NCI-H69 (cell line): ENCODE measurements around the gene TIE1.

Experiments used
- DNase-seq: peaks from one replicate; lab custom pipeline; 2025; lab: John Stamatoyannopoulos, UW

The TIE1 gene

GRCh38 chr1:43312663-43313515, 12.1 kb downstream of the TIE1 start:
- DNase-seq: no peak

DNA sequence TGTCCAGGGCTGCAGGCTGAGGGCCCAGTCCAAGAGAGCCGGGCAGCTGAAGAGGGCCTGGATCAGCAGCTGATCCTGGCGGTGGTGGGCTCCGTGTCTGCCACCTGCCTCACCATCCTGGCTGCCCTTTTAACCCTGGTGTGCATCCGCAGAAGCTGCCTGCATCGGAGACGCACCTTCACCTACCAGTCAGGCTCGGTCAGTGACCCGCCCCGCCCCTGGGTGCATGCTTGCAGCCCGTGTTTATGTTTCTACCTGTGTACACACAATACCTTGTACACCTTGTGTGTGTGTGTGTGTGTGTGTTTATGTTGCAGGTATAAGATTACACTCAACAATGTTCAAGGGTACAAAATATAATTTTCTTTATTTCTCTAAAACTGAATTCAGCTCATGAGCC, 13.0 kb downstream of the TIE1 start:
- DNase-seq: no peak

DNA sequence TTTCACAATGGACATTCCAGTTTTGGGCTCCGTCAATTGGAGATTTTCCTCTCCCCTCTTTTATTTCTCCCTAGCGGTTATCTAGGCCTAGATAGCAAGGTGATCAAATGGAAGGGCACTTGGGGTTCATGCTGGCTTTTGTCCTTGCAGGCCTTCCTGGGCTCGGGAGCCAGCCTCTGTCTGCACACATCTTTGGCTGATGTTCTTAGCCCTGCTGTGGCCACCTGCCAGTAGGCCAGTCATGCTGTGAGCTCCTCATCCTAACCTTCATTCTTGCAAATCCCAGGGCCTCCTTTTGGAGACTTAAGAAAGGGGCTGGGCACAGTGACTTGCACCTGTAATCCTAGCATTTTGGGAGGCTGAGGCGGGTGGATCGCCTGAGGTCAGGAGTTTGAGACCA, 13.5 kb downstream of the TIE1 start:
- DNase-seq: no peak

- no peak for DNase-seq
Measured at GRCh38 chr1:43315481-43315880, 14.7 kb downstream of the TIE1 start.

- DNase-seq: no peak
Measured at GRCh38 chr1:43315963-43316737, 15.4 kb downstream of the TIE1 start.

- DNase-seq: no peak
Measured at GRCh38 chr1:43316738-43317520, 16.1 kb downstream of the TIE1 start.

DNA sequence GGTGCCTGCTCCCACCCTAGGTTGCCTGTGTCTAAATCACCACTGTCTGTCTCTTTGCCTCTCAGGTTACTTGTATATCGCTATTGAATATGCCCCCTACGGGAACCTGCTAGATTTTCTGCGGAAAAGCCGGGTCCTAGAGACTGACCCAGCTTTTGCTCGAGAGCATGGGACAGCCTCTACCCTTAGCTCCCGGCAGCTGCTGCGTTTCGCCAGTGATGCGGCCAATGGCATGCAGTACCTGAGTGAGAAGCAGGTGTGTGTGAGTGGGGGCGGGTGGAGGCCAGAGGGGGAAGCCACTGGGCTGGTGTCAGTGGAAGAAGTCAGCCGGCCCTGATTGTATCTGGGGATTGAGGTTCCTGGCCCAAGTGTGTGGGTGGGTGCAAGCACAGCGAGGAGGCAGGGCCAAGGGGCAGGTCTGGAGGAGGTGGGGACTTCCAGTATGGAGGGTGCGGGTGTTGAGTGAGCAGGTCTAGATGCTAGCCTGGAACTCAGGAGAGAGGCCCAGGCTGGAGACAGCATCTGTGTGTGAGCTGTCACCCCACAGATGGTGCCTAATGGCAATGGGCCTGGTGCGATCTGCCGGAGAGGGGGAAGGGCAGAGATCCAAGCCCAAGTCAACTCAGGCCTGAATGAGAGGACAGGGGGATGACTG, 17.2 kb downstream of the TIE1 start:
- no peak for DNase-seq

DNA sequence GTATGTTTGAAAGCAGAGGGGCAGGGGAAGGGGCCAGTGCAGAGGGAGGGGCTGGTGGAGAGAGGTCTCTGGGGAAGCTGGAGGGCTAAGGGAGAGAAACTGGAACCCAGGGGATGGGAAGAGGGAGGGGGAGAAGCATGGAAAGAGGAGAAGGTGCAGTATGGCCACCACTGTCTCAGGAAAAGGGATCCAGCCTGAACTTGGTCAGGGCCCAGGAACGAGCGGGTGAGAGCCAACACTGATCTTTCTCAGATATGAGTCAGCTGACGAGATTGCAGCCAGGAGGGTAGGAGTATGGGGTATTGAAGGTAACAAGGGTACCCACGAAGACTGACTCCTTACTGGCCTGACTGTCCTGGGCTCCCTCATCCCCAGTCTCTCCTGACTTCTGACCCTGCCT, 18.0 kb downstream of the TIE1 start:
- no peak for DNase-seq

GRCh38 chr1:43319288-43319687, 18.5 kb downstream of the TIE1 start:
- no peak for DNase-seq

DNA sequence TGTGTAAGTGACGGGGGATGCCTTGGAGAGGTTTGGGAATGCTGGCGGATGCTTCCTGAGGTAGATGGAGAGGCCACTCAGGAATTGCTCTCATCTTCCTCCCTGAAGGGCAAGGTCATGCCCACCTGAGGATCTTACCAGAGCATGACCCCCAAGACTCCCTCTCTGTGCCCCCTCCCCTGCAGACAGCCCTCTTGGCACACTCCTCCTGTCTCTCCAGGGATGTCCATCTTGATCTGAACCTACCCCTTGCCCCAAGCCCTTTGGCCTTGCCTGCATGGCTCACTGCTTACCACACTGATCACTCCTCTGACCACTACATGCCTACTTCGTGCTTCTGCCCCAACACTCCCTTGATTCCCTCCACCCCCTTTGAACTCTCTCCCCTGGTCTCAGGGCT, 19.0 kb downstream of the TIE1 start:
- DNase-seq: no peak

DNA sequence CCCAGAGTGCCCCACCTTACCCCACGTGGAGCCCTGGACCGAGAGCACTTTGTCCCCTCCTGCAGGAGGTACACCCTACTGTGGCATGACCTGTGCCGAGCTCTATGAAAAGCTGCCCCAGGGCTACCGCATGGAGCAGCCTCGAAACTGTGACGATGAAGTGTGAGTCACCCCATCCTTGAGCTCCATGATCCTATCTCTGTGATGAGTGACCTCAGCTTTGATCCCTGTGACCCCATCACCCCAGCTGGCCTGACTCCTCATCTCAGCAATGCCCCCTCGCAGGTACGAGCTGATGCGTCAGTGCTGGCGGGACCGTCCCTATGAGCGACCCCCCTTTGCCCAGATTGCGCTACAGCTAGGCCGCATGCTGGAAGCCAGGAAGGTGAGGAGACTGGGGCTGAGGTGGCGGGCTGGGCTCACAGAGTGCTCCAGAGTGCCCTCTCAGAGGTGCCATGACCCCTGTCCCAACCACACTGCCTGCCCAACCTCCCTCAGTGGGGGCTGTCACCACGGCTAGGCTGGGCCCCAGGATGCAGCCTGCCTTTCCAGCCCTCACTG, 20.6 kb downstream of the TIE1 start:
- no peak for DNase-seq

GRCh38 chr1:43322506-43322905, 21.7 kb downstream of the TIE1 start:
- DNase-seq: no peak

GRCh38 chr1:43324810-43325209, 24.0 kb downstream of the TIE1 start:
- DNase-seq: no peak

GRCh38 chr1:43325381-43325780, 24.6 kb downstream of the TIE1 start:
- no peak for DNase-seq

DNA sequence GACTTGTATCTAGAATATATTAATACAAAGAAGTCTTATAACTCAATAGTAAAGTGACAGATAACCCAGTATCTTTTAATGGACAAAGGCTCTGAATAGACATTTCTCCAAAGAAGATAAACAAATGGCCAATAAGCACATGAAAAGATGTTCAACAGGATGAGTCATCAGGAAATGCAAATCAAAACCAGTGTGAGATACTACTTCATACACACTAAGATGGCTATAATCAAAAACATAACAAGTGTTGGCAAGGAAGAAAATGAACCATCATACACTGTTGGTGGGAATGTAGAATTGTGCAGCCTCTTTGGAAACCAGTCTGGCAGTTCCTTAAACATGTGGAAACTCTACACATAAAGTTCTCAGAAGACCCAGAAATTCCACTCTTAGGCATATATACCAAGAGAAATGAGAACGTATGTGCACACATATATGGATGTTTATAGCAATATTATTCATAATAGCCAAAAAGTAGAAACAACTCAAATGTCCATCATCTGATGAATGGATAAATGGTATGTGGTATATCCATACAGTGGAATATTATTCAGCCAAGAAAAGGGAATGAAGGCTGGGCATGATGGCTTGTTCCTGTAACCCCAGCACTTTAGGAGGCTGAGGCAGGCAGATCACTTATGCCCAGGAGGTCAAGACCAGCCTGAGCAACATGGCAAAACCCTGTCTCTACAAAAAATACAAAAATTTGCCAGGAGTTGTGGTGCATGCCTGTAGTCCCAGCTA, 26.9 kb downstream of the TIE1 start:
- no peak for DNase-seq

- no peak for DNase-seq
Measured at GRCh38 chr1:43329995-43330751, 29.4 kb downstream of the TIE1 start.

GRCh38 chr1:43331688-43332087, 30.9 kb downstream of the TIE1 start:
- DNase-seq: no peak

- no peak for DNase-seq
Measured at GRCh38 chr1:43334453-43335205, 33.8 kb downstream of the TIE1 start.

DNA sequence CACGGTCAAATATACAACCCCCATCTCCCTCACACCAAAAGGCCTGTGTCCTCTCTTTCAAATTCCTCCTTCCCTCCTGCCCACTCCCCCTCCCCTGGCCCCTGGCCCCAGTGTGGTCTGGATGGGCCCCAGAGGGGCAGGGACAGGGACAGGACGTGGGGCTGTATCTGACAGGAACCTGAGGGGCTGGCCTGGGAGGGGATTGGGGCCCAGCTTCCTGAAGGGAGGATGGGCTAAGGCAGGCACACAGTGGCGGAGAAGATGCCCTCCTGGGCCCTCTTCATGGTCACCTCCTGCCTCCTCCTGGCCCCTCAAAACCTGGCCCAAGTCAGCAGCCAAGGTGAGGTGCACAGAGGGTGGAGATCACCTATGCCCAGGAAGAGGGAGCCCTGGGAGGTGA, 36.8 kb downstream of the TIE1 start, which contains the start of gene MPL:
Gene MPL (plus strand): TSS at position 231 of the 400 bp plus-strand sequence. CDS start 31 bp downstream, at position 262.
- DNase-seq: no peak
